ENCODE measurements around the gene PHETA1.

PHETA1 gene, protein sequence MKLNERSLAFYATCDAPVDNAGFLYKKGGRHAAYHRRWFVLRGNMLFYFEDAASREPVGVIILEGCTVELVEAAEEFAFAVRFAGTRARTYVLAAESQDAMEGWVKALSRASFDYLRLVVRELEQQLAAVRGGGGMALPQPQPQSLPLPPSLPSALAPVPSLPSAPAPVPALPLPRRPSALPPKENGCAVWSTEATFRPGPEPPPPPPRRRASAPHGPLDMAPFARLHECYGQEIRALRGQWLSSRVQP

DNA sequence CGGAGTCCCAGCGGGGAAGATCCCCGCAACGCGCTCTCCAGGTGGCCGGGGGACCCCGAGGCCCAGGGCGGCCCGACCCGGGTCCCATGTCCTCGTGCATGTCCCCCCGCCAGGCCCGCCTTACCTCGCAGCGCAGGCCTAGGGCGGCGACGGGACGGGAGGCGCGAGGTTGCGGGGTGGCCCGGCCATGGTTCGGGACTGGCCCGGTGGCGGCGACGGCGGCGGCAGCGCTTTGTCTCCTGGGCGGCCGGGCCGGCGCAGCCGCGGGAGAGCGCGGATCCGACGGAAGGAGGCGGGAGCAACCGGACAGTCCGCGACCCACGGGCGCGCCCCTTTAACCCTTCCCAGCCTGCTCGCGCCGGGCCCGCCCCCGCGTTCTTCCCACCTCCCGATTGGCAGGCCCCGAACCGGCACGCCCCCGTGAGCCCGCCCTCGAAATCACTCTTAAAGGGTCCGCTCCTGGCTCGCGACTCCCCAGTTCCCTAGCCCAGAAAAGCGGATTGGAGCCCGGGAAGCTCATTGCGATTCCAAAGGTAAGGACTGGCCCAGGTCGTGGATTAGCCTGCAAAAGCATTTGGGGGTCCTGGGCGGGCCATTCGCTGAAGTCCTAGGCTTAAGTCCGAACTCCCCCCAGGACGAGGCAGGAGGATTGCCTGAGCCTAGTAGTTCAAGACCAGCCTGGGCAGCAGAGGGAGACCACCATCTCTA is at the start of gene PHETA1:
Gene PHETA1 (minus strand): TSS at position 308 of the 708 bp plus-strand sequence. CDS start 5,668 bp downstream, outside the sequence.
- DNase-seq = peak; percentile 91

DNA sequence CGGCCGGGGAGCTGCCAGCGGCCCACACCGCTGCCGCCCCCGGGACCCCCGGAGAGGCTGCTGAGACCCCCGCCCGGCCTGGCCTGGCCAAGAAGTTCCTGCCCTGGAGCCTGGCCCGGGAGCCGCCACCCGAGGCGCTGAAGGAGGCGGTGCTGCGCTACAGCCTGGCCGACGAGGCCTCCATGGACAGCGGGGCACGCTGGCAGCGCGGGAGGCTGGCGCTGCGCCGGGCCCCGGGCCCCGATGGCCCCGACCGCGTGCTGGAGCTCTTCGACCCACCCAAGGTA is 49.6 kb upstream of the PHETA1 start:
- no peak for DNase-seq

DNA sequence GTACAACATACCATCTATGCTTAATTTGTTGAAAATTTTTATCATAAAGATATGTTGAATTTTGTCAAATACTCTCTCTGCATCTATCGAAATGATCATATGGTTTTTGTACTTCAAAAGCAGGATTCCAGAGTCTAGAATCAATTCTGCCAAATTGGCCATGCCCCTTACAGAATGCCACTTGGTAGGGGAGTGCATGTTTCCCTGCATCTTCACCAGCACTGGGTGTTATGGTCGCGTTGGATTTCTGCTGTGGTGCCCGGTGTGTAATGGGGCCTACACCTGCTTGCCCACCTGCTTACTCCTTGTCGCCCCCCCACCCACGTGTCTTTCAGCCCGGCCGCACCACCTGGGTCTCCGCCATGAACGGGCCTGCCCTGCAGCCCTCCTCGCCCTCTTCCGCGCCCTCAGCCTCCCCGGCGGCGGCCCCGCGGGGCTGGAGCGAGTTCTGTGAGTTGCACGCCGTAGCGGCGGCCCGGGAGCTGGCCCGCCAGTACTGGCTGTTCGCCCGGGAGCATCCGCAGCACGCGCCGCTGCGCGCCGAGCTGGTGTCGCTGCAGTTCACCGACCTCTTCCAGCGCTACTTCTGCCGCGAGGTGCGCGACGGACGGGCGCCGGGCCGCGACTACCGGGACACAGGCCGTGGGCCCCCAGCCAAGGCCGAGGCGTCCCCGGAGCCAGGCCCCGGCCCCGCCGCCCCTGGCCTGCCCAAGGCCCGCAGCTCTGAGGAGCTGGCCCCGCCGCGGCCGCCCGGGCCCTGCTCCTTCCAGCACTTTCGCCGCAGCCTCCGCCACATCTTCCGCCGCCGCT is 49.1 kb upstream of the PHETA1 start:
- DNase-seq = no peak

DNA sequence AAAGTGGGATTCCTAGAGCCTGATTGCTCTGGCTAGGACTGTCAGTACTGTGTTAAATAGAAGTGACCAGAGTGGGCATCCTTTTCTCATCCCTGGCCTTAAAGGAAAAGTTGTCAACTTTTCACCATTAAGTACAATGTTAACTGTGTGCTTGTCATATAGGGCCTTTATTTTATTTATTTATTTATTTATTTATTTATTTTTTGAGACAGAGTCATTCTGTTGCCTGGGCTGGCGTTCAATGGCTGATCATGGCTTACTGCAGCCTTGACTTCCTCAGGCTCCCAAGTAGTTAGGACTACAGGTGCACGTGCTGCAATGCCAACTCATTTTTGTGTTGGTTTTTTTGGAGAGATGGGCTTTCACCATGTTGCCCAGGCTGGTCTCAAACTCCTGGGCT is 48.4 kb upstream of the PHETA1 start:
- DNase-seq = no peak

DNA sequence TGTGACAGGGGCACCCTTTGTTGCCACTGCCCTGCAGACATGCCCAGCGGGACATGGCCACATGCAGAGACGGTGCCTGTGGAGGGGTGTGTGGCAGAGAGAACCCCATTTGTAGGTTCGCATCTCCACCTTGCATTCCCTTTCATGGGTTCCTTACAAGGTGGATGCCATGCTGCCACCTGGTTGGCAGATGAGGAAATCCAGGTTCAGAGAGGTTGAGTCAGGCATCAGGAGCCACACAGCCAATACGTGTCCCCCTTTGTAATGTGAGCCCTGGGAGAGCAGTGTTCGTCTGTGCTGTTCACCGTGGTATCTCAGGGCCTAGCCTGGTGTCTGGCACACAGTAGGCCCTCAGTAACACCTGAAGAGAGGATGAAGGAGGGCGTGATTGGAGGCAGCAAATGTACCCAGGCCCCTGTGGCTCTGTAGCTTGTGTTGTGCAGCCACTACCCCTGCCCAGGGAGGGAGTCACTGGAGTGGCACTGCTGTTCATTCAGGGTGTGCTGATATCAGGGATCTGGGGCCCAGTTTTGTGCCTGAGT is 45.9 kb upstream of the PHETA1 start:
- no peak for DNase-seq

DNA sequence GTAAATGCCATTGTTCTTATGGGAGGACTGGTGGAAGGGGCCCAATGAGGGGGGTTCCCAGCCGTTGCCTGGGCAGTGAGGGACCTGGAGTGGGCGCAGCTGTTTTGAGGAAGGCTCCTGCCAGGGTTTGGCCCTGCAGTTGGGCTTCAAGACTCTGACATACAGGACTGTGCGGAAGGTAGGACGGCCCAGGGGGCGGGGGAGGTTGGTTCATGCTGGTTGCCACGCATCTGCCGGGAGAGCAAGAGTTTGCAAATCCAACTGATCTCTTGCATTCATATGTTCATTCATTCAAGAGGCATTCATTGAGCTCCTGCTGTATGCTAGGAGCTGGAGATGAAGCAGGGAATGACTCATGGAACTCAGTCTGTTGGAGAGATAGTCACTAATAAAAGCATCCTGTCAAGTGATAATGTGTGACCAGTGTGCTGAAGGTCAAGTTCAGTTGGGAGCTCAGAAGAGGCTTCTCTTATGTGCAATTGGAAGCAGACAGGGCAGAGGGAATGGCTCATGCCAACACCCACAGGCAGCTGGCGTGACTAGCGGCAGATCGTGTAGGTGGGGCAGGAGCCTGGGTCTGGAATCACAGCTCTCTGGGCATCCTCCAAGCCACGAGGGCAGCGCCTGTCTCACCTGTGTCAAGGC is 44.7 kb upstream of the PHETA1 start:
- DNase-seq = peak; percentile 34

DNA sequence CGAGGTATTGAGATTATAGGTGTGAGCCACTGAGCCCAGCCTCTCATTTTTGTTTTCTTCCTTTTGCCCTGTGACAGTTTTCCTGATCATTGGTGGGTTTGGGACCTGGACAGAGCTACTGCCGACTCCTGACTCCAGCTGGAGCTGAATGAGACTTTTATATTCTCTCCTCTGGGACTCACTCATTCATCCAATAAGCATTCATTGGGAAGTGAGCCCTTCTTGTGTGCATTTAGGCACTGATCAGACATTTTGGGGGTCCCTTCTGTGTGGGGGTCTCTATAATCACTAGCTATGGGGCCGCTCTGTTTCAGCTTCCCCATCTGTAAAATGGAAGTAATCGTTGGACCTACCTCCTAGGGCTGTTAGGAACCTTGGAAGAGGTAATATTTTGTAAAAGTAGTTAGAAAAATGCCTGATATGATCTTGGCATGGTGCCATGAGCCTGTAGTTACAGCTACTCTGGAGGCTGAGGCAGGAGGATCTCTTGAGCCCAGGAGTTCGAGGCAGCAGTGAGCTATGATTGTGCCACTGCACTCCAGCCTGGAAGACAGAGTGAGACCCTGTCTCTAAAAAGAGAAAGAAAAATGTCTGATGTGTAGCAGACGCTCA is 44.0 kb upstream of the PHETA1 start:
- peak; percentile 34 for DNase-seq

DNA sequence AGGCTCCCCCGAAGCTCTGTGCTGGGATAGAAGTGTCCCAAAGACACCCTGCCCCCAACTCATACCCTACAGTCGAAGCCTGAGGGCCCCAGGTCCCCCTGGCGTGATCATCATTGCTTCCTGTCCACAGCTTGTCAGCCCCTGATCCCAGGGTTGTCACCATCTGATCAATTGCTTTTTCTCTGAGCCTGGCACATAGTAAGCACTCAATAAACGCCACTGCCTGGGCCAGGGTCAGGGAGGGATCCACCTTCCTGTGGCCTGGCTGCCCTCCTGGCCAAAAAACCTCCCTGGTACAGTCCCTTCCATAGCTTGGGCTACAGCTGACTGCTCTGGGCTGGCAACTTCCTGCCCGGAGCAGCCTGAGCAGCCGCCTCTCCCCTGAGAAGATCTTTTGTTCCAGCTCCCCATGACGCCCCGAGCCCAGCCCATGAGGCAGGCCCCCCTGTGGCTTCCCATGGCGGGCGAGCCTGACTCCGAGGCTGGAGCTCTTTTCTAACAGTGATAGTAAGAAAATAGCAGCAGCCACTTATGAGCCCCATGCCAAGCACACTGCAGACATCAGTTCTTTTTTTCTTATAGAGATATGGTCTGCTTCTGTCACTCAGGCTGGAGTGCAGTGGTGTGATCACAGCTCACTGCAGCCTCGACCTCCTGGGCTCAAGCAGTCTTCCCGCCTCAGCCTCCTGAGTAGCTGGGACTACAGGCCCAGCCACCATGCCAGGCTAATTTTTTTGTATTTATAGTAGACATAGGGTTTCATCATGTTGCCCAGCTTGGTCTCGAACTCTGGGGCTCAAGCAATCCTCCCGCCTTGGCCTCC is 43.3 kb upstream of the PHETA1 start:
- peak; percentile 90 for DNase-seq

DNA sequence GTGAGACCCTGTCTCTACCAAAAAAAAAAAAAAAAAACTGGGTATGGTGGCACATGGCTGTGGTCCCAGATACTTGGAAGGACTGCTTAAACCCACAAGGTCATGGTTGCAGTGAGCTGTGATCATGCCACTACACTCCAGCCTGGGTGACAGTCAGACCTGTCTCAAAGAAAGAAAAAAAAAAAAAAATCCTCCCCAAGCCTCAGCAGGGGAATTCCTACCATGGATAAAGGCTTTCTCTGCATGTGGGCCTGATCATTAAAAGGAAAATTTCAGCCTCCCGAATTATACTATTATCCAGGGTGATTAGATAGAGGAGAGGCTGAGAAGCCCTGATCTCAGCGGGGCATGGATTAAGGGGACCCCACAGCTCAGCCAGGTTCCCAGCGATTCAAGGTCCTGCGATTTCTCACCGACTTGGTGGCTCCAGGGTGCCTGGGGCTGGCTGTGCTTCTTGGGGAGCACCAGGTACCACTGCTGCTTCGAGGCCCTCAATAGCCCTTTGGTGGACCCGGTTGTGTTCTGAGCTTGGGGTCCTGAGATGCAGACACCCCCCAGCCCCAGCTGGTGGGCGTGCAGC is 42.4 kb upstream of the PHETA1 start:
- no peak for DNase-seq

DNA sequence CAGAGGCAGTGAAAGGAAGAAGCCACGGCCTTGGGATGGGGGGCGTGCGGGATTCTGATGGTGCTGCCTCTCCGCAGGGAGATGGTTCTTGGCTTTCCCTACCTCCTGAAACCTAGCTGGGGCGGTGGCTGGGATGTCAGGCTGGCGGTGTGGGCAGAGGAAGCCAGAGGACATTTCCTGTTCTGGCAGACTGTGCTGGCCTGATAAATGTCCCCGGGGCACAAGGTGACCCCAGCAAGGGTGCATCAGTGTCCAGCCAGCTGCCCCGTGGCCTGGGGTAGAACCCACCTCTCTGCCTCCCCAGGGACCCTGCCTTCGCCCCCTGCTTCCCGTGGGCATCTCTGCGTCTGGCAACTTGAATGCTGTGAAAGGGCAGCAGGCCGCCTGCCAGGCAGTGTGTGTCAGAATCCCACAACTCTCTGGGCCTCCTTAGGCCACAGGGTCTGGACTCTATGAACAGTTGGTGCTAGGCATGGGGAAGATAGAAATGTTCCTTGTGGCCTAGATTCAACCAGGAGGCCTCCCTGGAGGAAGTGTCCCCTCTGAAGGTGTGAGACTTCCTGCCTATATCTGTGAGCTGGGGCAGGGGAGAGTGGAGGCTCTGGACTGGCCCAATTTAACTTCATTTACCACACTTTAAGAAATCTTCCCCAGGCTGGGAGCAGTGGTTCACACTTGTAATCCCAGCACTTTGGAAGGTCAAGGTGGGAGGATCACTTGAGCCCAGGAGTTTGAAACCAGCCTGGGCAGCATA is 41.7 kb upstream of the PHETA1 start:
- DNase-seq = no peak

DNA sequence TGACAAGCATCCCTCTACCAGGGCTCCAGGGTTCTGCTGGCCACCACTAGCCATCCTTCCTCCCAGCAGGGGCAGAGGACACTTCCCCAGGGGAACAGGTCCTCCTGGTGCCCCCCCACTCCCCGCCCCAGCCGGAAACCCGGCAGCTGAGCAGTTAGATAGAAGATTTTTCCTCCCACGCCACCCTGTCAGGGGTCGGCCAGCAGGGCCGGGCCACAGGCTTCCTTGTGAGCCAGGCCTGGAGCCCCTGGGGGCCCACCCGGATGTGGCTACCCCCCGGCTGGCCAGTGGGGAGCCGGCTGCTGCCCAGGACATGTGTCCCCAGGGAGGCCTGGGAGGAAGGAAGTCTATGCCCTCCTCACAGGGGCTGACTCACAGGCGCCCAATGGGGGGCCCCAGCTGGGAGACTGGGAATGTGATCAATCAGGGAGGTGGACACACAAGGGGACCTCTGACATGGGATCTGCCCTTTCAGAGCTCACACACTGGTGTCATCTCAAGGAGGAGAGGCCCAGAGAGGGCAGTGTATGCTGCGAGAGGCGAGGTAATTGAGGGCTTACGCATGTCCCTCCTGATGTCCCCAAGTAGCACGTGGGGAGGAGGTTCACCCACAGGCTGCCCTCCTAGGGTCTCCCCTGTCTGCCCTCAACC is 41.0 kb upstream of the PHETA1 start:
- DNase-seq = peak; percentile 47

DNA sequence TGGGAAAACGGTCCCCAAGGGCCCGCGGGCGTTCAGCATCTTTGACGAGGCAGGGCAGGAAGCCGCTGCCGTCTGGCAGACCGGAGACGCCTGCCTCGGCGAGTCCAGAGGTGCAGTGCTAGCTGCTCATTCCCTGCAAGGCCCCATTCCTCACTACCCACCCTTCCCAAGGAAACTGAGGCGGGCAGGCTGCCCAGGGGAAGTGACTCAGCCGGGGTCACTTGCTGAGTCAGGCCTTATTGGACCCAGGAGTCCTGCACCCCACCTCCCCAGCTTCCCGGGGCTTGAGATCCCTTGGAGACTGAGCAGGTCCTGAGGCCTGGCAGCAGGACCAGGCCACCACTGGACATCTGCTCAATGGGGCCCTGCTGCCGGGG is 40.5 kb upstream of the PHETA1 start:
- peak; percentile 83 for DNase-seq

DNA sequence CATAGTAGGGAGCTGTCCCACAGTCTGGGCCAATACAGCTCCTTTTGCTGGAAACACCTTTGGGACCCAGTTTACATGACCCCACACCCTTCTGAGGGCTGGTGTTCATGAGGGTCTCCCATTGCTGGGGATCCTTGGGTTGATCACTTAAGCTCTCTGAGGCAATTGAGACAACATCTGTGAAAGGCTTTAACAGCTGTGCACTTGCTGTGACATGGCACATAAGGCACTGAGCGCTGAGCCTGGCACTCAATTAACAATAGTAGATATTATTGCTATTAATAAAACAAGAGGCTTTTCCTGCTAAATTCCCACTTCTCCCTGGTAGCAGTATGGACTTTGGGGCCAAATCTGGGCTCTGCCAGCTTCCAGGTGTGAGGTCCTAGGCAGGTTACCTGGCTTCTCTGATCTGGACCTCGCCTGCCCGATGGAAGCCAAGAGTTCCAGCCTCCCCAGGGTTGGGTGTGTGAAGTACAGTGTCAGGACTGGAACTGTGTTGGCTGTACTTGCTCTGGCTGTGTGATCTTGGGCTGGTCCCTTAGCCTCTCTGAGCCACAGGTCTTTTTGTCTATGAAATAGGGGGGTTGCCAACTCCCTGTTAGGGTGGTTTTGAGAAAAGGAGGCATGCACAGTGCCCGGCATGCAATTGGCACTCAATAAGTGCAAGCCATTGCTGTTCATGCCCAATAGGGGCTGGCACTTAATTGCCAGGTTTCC is 39.9 kb upstream of the PHETA1 start:
- DNase-seq = no peak

DNA sequence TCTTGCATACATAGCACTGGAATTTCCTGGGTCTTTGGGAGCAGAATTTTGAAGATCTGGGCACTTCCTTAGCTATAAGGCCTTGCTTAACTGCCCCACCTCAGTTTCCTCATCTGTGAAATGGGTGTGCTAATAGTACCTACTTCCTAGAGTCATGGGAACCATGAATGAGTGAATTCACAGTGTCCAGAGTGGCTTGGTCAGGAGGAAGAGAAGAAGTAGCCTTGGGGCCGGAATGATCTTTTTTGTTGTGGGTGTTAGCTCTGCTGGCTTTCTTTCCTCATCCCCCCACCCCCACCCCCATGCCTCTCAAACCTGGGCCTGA is 39.2 kb upstream of the PHETA1 start:
- DNase-seq = no peak

DNA sequence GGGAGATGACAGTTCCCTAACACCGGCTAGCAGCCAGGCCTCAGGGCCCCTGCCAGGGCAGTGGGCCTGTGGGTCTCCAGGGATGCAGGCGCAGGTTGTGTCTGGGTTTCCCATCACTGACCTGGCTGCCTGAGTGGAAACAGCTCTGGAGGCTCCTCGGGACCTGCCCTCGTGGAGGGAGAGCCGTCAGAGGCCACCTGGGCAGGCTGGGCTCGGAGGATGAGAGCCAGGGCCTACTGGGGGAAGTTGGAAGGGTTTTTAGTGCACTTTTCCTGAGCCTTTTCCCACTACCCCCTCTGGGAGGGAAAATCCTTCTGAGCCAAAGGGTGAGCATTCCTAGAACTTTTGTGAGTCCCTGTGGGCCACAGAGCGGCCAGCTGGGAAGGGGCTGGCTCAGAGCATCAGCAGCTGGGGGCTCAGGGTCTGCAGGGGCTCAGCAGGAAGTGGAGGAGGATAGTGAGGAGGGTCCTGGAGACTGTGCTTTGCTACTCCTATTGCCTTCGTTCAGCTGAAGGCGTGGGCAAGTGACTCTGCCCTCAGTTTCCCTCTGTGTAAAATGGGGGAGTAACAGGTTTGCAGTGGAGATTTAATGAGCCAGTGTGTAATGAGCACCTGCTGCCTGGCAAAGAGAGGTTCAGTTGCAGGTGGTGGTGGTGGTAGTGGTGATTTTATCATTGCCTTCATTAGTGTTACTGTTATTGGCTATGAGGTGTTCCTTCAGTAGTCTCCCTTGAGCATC is 38.7 kb upstream of the PHETA1 start:
- no peak for DNase-seq

DNA sequence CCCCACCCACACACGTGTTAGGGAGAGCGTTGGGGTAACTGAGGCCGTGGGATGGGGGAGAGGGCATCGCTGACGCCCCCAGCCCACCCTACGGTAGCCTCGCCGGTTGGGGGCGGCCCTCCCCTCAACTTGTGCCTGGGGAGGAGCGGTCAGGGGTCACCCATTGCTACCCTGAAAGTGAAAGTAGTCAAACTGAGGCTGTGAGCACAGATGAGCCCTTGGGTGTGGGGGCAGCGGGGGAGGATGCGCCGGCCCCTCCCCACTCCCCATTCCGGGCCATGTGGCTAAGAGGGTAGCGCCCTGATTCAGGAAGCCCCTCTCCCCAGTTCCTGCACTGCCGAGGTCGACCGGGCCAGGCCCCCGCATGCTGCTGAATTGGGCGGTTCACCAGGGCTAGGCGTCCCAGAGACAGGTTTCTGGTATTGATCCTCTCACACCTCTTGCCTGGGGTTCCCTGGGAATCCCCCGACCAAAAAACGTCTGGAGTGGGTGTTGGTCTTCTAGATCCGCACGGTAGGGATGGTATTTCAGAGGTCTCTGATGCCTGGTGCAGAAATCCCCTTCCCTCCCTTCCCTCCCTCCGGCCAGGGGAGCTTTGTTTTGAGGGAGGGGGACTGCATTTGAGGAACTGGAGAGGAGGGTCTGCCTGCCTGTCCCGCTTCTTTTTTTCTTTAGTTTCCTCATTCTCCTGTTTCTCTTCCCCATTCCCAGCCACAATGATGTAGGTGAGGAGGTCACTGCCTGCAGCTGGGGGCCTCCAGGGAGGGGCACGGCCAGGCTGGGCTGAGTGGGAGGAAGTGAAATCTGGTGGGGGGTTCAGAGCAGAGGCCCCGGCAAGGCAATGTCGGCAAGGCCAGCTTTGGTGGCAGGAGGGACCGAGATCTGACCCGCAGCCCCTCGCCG is 37.8 kb upstream of the PHETA1 start:
- no peak for DNase-seq

DNA sequence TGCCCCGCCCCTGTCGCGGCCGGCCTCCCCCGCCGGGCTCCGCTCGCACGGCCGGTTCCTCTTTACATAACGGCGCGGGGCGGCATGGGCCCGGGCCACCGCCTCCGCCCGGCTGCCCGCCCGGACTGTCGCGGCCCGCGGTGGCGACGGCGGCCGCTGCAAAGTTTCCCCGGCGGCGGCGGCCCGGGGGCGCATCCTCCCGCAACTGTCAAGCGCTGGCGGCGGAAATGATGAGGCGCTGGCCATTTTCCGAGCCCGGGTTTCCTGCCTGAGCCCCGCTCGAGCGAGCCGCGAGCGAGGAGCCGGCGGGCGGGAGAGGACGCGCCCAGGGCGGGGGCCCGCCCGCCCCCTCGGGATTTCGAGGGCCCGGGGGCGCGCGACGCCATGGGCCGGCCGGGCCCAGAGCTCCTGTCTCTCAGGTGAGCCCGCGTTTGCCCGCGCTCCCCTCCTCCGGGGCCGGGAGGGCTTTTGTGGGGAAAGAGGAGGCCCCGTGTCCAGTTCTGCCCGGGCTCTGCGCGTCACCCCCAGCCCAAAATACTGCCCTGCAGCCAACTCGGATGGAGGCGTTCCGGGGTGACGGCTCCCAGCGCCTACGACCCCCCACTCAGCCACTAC is 37.1 kb upstream of the PHETA1 start, which contains the start of gene SH2B3:
Gene SH2B3 (plus strand): TSS at position 65 of the 615 bp plus-strand sequence. CDS start 12,223 bp downstream, outside the sequence.
- peak; percentile 89 for DNase-seq
